ENCODE results near the gene EPN3.

Gene EPN3

DNA sequence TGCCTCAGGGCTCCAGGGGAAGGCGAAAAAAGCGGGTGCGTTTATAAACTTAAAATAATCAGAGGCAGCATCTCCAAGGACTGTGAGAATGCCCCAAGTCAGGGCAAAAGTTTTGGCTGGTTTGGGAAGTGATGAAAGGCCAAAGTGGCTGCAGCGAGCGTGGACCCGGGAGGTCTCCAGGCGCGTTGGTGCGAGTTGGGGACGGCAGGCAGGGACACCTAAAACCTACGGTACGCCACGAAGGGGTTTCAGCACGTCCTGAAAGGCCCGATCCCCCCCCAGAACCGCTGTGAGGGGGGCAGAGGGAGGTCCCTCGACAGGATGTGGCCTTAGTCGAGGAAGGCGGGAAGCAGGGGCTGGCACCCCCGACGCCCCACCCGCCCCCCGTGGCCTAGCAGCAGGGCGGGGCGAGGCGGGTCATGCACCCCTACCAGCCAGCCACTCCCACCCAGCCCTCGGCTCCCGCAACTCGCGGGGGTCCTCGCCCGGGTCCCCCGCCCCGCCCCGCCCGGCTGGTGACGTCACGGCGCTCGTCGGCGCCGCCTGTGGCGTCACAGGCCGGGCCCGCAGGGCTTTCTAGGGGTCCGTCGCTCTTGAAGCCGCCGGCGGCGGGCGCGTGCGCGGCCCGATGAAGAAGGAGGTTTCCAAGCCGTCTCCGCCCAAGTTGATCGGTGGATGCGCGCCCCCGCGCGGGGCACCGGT lies 24.5 kb upstream of the EPN3 start, which contains the start of gene MYCBPAP:
MYCBPAP (plus strand) TSS at position 569 of the 702 bp plus-strand sequence. CDS start 236 bp downstream, outside the sequence.
- in situ Hi-C loops (cut with HindIII; ENCODE audit: low pct_ligation_motif_present, low pct_unique_long_range_greater_than_20kb, low sequenced_read_pairs): no loop called here

DNA sequence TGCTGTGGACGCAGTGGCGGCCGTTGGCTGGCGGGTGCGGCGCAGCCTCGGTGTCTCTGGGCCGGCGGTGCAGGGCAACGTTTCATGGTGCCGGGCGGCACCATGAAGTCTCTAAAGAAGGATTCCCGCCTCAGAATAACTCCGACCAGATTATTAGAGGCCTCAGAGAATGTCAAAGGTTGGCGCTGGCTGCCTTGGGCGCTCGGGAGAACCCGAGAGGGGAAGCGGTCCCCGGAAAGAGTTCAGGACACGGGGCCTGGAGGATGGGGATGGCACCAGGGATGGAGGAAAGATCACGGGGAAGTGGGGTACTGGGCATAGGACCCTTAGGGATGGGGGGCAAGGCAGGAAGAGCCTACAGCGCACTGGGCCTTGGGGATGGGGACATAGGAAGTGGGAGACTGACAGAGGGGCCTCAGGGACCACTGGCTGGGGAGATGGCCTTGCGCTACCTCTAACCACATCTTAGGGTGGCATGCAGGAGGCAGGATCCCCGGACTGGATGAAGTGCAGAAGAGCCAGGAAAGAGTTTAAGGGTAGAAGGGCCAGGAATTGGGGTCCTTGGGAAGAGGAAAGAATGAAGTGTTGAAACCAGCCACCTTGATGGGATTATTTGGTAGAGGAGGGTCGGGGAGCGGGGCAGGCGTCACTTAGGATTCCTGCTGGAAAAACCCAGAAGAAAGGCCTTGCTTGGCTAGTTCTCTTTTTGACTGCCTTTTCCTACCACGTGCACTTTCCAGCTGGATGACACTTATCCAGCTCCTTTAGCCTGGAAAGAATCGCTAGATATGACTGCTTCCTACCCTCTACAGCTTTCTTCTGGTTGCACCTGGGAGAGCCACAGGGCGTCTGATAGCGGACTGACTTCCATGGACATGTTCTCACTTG lies 23.7 kb upstream of the EPN3 start:
- no peak for DNase-seq
- in situ Hi-C loops (cut with HindIII; ENCODE audit: low pct_ligation_motif_present, low pct_unique_long_range_greater_than_20kb, low sequenced_read_pairs): no loop called here

More for the DNA sequence above, 24.5 kb upstream of the EPN3 start, which contains the start of gene MYCBPAP:
- DNase-seq: no peak

DNA sequence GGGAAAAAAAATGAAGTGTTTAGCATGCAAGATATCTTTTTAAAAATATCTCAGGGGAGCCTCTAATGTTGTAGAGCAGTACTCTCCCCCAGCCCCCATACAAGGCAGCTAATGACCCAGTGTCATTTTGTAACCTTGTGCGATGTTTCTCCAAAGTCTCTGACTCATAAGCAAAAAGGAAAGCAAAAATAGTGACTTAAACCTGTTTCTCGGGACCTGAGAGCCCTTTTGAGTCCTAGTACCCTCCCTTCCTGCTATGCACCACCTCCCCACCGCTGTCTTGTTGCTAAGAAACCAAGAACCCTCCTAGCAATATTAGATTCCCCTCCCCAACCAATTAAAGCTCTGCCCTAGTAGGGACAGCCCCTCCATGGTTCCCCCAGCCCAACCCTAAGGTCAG lies 21.5 kb upstream of the EPN3 start:
- in situ Hi-C loops (cut with HindIII; ENCODE audit: low pct_ligation_motif_present, low pct_unique_long_range_greater_than_20kb, low sequenced_read_pairs): no loop called here
- no peak for DNase-seq

DNA sequence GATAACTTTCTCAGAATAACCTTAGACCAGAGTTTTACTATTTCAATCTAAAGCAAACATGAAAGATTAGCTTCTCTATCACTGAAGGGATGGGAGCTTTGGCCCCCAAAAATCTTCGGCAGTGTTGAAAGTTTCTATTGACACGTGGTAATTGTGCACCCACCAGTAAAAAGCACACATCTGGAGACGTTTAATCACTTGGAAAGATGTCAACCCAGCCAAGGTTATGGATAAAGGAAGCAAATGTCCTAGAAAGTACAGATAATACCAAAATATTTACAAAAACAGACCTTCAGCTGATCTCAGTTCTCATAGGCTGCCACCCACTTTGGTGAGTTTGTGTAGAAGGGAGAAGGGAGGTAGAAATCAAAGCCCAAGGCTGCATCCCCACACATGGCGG lies 19.0 kb upstream of the EPN3 start:
- DNase-seq: no peak
- in situ Hi-C loops (cut with HindIII; ENCODE audit: low pct_ligation_motif_present, low pct_unique_long_range_greater_than_20kb, low sequenced_read_pairs): no loop called here

DNA sequence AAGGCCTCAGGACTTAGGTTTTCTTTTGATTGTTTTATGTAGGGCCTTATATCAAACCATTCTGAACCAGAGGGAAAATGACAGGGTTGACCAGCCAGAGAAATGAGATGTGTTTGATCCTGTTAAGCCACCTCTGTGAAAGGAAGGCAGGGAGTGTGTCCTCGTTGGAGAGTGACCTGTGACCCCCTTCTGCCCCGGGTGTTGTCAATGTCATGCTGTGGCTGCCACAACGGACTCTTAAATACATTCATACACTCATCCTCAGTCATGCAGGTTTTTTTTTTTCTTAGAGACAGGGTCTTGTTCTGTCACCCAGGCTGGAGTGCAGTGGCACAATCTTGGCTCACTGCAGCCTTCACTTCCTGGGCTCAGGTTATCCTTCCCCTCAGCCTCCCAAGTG lies 18.1 kb upstream of the EPN3 start:
- DNase-seq: no peak
- in situ Hi-C loops (cut with HindIII; ENCODE audit: low pct_ligation_motif_present, low pct_unique_long_range_greater_than_20kb, low sequenced_read_pairs): no loop called here

DNA sequence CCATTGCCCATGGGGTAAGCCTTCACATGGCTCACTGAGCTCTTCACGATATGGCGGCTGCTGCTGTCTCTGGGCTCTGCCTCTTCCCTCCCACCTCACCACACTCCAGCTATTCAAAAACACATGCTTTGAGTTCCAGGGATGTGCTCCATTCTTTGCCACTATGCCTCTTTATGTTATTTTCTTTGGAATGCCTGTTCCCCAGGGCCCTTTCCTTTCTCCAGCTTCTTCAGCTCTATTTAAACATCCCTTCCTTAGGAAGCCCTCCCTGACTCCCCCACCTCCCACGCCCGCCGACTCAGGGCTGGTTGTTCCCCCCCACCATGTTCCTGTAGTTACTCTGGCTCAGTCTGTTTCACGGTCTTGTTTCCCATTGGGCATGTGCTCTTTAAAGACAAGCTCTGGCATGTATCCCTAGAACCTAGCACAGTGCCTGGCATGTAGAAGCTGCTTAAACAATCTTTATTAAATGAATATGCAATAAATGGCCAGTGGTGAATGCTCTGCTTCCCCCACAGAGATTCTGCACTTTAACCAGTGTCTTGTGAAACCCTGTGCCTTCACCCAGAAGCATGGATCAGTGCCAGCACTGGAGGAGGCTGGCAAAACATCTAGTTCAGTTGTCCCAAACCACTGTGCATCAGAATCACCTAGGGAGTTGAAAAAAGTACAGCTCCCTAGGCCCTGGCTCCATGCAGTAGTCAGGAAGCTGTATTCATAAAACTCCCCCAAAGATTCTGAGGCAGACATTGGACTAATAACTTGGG lies 17.4 kb upstream of the EPN3 start:
- DNase-seq: no peak
- in situ Hi-C loops (cut with HindIII; ENCODE audit: low pct_ligation_motif_present, low pct_unique_long_range_greater_than_20kb, low sequenced_read_pairs): no loop called here

DNA sequence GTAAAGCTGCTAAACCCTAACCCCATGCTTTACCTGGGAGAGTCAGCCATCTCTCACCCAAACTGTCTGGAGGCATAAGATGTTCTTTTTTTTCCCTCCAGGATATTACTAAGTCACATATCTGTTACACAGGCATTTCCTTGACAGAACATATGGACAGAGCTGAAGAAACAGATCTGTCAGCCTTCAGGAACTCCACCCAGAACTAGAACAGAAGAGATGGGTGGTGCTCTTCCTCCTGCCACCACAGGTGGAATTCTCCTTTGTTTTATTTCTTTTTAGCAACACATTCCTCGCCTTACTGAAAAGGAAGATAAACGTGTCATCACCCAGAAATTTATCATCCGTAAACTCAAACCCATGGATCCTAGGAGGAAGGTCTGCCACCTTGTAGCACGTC lies 15.5 kb upstream of the EPN3 start:
- in situ Hi-C loops (cut with HindIII; ENCODE audit: low pct_ligation_motif_present, low pct_unique_long_range_greater_than_20kb, low sequenced_read_pairs): no loop called here
- no peak for DNase-seq

DNA sequence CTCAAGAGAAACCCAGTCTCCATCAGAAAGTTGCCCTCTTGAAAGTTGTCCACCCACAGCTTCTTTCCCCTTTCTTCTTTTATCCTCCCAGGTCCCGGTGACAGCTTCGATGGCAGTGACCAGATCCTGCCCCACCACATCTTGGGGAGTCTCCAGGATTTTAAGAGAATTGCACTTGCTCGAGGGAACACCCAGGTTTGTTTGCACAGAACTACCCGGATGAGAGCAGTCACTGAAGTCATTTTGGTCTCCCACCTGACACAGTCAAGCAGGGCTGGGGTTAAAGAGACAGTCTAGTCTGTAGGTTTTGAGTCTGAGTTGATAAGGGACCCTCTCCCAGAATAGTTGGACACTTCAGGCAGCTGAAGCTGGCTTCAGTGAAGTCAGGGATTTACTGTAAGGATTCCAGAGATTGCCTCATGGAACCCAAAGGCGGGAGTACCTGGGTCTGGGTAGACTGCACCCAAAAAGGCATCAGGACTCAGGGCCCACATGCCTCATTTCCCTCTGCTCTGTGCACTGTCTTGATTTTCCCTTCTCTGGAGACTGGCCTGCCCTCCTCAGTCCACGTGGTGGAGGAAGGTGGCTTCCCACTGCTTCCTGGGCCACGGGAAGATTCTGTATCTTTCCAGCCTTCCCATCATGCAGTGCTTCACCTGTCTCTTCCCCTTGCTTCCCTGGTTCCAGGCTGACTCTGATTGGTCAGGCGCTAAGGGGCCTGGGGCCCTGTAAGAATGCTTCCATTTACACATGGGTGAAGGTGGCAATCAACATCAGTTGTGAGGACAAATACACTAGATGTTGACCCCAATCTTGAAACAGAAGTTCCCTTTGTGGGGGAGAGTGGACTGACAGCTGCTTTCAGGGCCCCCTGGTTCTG lies 14.8 kb upstream of the EPN3 start:
- no peak for DNase-seq
- in situ Hi-C loops (cut with HindIII; ENCODE audit: low pct_ligation_motif_present, low pct_unique_long_range_greater_than_20kb, low sequenced_read_pairs): no loop called here

DNA sequence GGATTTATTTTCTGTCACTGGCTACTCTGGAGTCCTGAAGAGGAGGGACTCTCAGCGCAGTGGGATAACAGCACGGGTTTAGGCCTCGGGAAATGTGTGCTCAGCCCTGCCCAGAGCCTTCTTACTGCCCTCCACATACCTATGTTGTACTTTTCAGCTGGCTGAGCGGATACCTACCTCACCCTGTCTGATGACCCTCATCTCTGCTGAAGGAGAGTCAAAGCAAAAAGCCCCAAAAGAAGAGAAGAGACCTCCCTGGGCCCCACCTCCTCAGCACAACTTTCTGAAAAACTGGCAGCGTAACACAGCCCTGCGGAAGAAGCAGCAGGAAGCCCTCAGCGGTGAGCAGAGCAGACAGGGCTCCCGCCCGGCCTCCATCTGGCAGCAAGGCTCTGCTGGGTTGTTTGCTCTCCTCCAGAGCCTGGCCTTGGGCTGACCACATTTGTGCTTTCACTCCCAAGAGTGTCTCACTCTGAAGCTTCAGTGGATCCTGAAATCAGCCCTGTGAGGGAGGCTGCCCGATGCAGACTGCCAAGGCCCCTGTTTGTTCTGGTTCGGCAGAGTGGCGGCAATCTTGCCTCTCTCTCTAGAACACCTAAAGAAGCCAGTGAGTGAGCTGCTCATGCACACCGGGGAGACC lies 14.0 kb upstream of the EPN3 start:
- DNase-seq: no peak
- in situ Hi-C loops (cut with HindIII; ENCODE audit: low pct_ligation_motif_present, low pct_unique_long_range_greater_than_20kb, low sequenced_read_pairs): no loop called here

DNA sequence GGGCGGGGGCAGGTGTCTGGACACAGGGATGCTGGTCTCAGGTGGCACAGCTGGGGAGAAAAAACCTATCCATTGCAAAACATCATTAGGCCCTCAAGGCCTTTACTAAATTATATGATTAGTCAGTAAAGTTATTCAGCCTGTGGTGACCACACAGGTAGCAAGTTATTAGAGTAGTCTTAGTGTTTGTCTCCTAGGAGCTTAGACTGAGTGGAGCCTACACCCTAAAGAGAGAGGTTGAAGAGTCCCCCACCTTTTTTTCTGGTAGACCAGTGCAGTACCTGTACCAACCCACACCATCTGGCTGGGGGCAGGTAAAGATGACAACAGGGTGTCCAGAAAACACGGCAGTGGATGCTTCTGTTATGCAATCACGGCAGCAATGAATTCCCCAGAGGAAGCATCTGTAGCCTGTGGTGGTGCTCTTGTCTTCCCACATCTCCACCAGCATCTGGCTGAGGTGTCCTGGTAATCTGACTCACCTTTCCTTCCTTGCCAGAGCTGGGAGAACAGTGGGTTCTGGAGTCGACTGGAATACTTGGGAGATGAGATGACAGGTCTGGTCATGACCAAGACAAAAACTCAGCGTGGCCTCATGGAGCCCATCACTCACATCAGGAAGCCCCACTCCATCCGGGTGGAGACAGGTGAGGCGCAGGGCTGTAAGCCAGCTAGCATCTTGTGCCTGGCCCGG lies 13.2 kb upstream of the EPN3 start:
- in situ Hi-C loops (cut with HindIII; ENCODE audit: low pct_ligation_motif_present, low pct_unique_long_range_greater_than_20kb, low sequenced_read_pairs): no loop called here
- no peak for DNase-seq

DNA sequence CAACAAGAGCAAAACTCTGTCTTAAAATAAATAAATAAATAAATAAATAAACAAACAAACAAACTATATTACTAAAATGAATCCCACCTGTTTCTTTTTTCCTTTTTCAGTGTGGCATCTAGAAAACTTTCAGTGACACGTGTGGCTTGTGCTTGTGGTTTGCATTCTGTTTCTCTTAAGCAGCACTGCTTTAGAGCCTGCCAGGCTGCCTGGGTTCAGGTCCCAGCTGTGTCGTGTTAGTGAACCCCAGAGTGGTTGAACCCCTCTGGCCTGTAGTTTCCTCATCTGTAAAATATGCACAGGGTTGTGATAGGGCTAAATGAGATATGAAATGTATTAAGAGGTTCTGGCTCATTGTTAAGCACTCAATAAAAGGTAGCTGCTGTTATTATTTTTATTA lies 12.1 kb upstream of the EPN3 start:
- in situ Hi-C loops (cut with HindIII; ENCODE audit: low pct_ligation_motif_present, low pct_unique_long_range_greater_than_20kb, low sequenced_read_pairs): no loop called here
- DNase-seq: no peak

DNA sequence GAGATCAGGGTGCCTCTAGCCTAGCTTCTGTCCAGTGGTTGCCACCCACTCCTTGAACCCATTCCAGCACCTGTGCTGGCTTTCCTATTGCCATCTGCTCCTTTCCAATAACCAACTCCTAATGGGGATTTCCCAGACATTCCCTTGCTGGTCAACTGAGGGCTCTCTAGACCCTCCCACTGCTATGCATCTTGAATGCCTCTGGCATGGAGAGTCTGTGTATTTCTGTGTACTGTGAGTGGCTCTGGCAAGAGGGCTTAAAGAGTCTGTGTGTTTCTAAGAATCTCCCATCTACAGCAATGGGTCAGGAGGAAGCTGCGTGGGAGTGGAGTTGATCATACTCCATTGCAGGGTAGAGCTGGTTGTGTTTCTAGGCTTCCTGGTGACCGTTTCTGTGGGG lies 11.0 kb upstream of the EPN3 start:
- in situ Hi-C loops (cut with HindIII; ENCODE audit: low pct_ligation_motif_present, low pct_unique_long_range_greater_than_20kb, low sequenced_read_pairs): no loop called here

DNA sequence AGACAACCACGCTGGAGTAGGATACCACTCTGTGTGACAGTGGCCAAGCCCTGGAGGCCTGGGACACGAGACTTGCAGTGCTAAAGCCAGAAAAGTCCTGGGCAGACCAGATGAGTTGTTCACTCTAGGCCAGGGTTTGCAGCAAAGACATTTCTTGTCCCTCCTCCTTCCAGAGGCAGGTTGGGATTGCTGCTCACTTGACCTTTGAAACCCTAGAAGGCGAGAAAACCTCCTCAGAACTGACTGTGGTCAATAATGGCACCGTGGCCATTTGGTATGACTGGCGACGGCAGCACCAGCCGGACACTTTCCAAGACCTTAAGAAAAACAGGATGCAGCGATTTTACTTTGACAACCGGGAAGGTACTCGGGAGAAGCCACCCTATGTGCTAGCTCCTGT lies 9.8 kb upstream of the EPN3 start:
- in situ Hi-C loops (cut with HindIII; ENCODE audit: low pct_ligation_motif_present, low pct_unique_long_range_greater_than_20kb, low sequenced_read_pairs): no loop called here
- no peak for DNase-seq

More for the DNA sequence above, 11.0 kb upstream of the EPN3 start:
- no peak for DNase-seq

DNA sequence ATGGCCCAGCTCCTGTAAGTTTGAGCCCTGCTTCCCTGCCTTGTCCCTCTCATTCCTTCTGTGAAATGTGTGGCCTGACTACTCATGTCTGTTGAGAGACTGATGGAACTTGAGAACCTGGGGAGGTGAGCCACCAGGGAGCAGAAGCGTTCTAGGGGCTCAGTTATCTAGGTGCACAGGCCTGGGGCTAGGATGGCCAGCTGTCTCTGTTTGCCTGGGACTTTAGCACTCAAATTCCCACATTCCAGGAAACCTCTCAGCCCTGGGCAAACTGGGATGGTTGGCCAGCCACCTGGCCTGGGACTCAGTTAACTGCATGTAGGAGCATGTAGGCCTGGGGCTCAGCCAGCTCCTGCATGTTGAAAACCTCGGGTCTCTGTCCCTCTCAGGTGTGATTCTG lies 9.3 kb upstream of the EPN3 start:
- in situ Hi-C loops (cut with HindIII; ENCODE audit: low pct_ligation_motif_present, low pct_unique_long_range_greater_than_20kb, low sequenced_read_pairs): no loop called here
- DNase-seq: no peak

DNA sequence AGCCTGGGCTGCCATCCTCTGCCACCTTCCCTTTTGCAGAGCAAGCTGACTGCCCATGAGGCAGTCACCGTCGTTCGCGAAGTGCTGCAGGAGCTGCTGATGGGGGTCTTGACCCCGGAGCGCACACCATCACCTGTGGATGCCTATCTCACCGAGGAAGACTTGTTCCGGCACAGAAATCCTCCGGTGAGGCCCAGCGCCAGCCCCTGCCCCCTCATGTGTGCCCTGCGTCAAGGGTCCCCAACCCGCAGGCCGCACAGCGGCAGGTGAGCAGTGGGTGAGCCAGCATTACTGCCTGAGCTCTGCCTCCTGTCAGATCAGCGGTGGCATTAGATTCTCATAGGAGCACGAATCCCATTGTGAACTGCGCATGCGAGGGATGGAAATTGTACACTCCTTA lies 7.7 kb upstream of the EPN3 start:
- in situ Hi-C loops (cut with HindIII; ENCODE audit: low pct_ligation_motif_present, low pct_unique_long_range_greater_than_20kb, low sequenced_read_pairs): no loop called here
- DNase-seq: no peak

DNA sequence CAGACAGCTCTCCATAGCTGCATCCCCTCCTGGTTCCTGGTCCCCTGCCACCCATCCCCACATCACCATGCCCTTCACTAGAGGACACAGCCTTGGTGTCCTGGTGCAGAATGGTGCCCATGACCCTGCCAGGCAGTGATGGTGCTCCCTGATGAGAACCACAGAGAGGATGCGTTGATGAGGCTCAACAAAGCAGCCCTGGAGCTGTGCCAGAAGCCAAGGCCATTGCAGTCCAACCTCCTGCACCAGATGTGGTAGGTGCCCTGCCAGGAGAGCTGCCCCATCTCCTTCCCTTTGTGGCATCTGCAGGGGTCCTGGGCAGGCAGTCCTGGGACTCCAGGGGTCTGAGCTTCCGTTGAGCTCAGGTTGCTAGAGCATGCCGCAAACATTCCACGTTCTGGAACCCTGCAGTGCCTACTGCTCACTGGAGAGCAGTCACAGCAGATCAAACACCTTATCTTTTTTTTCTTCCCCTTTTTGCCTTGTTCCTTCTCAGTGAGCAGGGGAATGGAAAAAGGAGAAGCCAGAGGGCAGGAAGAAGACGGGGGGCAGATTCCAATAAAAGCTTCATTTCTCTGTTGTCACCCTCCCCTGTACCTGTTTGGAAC lies 5.3 kb upstream of the EPN3 start:
- in situ Hi-C loops (cut with HindIII; ENCODE audit: low pct_ligation_motif_present, low pct_unique_long_range_greater_than_20kb, low sequenced_read_pairs): no loop called here
- no peak for DNase-seq

DNA sequence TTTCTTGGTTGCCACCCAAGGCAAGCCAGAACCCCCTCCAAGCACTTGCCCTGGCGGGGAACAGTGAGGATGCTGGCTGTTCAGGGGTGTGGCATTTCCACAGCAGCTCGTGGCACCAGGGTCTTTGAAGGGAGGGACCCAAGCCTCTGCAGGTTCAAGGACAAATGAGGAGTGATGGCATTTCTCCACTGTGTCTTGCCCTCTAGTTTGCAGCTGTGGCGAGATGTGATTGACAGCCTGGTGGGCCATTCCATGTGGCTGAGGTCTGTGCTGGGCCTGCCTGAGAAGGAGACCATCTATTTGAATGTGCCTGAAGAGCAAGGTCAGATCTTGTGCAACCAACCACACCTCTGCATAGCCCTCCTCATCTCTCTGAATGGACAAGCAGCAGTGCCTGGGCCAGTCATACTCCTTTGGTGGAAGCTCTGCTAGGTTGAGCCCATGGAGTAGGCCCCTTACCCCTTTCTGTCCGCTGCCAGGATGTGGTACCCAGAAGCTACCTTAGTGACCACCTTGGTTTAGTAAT lies 4.5 kb upstream of the EPN3 start:
- DNase-seq: no peak
- in situ Hi-C loops (cut with HindIII; ENCODE audit: low pct_ligation_motif_present, low pct_unique_long_range_greater_than_20kb, low sequenced_read_pairs): no loop called here
